NCI-H2107 (cell line): Measurements from ENCODE around the gene FBP2.
A peak's percentile ranks its signal among the peaks of the same experiment; 100 is the strongest.
"Not testable (repeated sequence)": the region's sequence is repeated elsewhere in the genome, so short reads cannot be mapped to it uniquely, and the experiment has no call there.

Experiments used
- DNase-seq: peaks from one replicate; lab custom pipeline; 2025; lab: John Stamatoyannopoulos, UW

The FBP2 gene

GRCh38 chr9:94606646-94607422 is 13.2 kb upstream of the FBP2 start:
- no peak for DNase-seq

DNA sequence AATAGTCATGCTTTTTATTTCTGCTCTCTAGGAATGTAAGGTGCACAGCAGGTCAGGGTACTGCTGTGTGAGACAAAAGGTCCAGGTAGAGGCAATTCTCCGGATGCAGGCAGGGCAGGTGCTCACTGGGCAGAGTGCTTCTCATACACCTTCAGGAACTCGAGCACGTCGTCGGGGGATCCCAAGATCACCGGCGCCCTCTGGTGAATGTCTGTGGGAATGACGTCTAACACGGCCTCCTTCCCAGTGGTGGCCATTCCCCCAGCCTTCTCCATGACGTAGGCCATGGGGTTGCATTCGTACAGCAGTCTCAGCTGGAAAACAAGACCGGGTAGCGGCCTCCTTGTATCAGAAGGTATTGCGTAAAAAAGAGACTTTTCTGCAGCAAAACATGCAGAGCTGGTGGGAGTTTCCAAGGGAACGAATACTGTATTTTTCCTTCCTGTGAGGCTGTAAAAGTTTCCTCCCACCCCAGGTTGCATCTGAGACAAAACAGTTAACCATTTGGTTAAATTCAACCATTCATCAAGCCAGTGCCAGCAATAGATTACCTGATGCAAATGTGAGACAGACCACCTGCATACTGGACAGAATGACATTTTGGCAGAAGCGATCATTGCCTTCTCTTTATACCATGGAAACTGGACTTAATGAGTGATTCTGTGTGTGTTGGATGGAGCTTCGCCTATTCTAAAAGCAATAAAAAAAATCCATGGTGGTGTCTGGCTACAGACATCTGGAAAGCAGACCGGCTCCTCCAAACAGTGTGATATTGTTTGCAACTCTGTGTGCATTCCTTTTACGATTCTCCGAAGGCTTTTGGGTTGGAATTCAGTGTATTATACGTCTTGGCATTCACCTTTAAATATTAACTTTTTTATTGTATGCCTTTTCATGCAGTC is 9.9 kb upstream of the FBP2 start:
- DNase-seq = peak; percentile 6

DNA sequence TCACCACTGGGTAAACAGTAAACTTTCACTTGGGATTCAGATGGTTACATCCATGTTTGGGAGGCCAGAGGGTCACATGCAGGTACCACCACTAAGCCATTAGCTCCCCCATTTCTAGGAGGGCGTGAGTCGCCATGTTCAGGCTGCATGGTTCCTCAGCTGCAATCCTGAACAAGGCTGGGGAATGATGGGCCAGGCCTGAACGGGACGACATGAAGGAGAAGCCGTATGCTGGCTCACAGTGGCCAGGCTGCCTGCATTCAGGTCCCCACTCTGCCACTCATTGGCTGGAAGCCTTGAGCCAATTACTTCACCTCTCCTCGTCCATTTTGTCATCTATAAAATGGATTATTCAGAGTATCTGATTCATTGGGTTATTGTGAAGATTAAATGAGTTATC is 9.0 kb upstream of the FBP2 start:
- DNase-seq = no peak

DNA sequence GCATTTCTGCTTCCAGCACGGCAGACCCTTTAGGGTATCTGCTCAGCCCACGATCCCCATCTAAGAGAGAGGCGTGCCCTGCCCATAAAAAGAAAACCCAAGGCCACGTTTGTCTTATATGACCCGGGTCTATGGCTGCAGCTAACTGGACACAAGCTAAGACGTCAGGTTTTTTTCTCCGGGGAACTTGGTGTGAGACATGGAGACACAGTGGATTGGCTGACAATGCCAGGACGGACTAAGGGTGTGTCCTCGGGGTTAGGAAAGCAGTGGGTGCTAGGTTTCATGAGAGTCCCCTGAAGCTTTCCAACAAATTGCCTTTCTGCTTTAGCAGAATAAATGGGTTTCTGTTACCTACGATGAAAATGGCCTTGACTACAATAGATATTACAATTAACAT is 7.1 kb upstream of the FBP2 start:
- no peak for DNase-seq

- DNase-seq = no peak
Observed at GRCh38 chr9:94600258-94600657, 6.6 kb upstream of the FBP2 start.

DNA sequence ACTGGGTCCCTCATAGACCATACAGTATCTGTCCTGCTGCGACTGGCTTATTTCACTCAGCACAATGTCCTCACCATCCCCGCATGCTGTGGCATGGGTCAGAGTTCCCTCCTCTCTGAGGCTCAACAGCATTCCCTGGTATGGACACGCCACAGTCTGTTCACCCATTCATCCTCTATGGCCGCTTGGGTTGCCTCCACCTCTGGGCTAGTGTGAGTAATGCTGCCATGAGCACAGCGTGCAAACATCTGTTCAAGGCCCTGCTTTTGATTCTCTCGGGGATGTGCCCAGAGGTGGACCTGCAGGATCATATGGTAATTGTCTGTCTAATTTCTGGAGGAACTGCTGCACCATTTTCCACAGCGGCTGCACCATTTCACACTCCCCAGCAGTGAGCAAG is 5.5 kb upstream of the FBP2 start:
- no peak for DNase-seq

DNA sequence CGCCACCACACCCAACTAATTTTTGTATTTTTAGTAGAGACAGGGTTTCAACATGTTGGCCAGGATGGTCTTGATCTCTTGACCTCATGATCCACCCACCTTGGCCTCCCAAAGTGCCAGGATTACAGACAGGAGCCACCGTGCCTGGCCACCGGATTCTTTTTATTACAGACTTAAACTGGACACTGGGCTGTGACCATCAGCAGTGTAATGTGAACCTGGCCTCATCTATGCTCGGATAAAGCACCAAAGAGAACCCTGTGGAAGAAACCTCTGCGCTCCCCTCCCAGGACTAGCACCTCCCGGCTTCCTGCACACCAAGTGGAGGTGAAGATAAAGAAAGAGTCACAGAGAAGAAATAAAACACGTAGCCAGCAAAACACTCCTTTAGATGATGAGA is 941 bp downstream of the FBP2 start:
- not testable (repeated sequence) for DNase-seq

DNA sequence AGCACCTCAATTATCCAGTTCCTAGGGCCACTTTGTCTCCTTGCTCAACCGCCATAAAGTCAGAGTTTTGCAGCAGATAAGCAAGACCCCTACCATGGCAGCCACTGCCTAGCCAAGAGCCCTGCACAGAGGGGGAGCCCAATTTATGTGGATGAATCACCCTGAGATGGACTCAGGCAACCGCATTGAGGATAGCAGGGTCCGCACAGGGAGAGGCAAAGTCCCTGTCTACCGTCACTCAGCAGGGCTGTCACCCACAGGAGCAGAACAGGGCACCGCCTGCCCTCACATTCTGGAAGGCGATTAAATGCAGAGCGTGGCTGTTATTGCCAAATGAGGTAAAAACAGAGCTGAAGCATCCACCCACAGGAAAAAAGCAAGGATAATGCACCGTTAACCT is 1.7 kb downstream of the FBP2 start:
- DNase-seq = no peak

DNA sequence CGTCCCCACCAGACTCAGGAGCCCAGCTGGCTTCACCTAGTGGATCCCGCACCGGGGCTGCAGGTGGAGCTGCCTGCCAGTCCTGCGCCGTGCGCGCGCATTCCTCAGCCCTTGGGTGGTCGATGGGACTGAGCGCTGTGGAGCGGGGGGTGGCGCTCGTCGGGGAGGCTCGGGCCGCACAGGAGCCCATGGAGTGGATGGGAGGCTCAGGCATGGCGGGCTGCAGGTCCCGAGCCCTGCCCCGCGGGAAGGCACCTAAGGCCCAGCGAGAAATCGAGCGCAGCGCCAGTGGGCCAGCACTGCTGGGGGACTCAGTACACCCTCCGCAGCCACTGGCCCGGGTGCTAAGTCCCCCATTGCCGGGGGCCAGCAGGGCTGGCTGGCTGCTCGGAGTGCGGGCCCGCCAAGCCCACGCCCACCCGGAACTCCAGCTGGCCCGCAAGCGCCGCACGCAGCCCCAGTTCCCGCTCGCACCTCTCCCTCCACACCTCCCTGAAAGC is 2.5 kb downstream of the FBP2 start:
- DNase-seq = not testable (repeated sequence)

DNA sequence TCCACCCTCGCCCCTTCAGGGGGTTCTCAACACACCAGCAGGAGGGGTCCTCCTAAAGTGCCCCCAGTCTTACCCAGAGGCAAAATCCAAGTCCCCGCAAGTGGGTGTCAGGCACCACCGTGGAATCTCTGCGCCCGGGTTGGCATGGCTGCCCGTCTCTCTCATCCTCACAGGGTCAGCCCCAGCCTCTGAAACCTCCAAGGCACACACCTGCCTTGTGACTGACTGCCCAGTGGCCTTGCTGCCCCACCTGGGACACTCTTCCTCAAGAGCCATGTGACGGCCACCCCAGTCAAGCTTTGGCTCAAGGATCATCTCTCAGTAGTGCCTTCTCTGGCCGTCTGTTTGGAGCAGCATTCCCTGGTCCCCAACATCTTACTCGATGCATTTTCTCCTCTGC is 4.9 kb downstream of the FBP2 start:
- DNase-seq = no peak

DNA sequence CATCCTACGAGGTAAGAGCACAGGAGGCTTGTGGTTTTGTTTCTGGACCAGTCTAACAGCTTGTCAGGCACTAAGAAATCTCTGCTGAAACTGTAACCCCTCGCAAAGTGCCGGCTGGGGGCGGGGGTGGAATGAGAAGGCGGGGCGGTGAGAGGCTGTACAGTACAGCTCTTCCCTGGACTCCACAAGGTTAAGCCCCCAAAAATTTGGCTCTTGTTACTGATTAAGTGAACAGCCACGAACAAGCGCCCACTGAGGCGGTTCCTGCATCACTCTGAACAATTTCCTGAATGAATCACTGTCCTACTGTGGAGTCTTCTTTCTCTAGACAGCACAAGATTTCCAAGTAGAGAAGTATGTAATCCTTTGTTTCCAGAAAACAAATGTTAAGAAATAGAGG is 6.8 kb downstream of the FBP2 start:
- no peak for DNase-seq

- no peak for DNase-seq
Observed at GRCh38 chr9:94586316-94586715, 7.3 kb downstream of the FBP2 start.

DNA sequence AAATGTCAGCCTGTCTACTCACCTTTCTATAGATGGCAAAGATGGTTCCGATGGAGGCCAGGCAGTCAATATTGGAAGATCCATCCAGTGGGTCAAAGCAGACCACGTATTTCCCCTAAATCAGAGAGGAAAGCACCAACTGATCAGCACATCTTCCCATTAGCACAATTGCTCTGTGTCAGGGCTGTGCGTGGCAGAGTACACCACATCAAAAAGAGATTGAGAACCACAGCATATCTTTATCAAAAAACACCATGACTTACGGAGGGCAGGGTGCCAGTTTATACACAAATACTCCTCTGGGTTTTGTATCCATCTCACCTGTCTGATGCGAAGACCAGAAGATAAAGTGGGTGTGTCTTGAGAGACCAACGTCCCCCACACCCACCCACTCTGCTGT is 9.1 kb downstream of the FBP2 start:
- no peak for DNase-seq

GRCh38 chr9:94581728-94582127 is 11.9 kb downstream of the FBP2 start:
- DNase-seq = no peak

DNA sequence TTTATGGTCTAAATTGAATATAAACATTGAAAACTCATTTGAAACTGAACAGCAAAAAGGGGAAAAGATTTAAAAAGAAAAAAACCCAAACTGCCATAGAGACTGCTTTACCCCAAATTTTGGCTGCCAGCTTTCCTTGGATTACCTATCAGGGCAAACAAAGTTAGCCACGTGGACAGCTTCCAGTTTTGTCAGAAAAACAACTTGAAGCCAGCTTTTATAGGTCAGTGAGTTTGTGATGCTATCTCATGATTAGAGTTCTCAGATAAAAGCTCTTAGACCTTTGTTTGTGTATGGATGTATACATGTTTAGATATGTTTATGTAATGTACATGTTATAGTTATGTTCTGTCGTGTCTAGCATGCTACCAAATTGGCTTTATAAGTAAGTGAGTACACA is 16.1 kb downstream of the FBP2 start:
- no peak for DNase-seq

DNA sequence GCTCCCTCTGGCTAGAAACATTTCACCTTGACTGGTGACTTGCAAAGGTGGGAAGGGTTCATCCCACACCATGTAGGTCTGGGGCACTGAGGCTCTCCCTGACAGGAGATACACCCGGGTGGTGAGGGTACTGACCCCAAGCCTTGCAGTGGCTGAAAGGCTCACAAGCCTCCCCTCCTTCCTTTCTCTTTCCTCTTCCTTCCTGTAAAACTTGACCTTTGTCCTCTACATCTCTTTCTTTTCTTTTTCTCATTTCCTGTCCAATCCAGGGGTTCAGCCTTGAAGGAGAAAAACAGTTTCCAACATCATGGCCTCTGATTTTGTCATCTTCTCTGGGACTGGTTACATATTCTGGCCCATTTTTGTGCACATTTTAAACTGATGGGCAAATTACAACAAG is 16.6 kb downstream of the FBP2 start:
- no peak for DNase-seq

DNA sequence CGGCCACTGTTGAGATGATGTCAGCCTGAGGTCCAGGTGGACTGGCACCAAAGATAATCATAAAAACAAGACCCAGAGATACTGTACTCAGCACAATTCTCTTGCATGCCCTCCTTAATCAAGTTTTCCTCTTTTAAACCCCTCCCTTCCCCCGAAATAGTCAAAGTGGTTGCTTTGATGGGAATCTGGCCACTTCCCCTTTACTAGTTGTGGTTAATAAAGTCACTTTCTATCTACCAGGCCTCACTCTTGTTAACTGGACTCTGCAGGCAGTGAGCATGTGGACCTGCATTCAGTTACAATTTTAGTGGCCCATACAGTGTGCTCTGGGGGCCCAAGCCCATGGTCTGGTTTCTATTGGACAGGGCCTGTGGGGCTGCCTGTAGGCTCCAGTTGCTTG is 17.5 kb downstream of the FBP2 start:
- DNase-seq = no peak

GRCh38 chr9:94568972-94569712 is 24.5 kb downstream of the FBP2 start:
- DNase-seq = no peak

GRCh38 chr9:94568250-94568889 is 25.3 kb downstream of the FBP2 start:
- DNase-seq = no peak

GRCh38 chr9:94567271-94567670 is 26.4 kb downstream of the FBP2 start:
- no peak for DNase-seq

DNA sequence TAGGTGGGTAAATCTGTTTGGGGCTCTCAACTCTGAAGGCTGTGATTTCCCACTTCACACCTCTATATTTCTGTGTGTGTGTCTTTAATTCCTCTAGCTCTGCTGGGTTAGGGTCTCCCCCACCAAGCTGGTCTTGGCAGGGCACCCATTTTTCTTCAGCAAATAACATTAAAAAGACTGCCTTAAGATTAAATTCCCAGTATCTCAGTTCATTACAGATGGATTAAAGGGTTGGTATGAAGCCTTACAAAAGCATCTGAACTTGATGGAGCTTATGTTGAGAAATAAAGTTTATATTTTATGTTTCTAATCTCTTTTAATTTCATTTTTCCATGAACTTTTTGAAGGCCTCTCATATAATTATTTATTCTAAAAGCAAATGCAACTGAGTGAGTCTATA is 27.1 kb downstream of the FBP2 start:
- DNase-seq = no peak

DNA sequence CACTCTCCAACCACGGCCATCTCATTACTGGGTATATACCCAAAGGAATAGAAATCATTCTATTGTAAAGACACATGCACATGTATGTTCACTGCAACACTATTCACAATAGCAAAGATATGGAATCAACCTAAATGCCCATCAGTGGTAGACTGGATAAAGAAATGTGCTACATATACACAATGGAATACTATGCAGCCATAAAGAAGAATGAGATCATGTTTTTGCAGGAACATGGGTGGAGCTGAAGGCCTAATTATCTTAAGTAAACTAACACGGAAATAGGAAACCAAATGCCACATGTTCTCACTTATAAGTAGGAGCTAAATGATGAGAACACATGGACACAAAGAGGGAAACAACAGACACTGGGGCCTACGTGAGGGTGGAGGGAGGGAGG is 29.3 kb downstream of the FBP2 start:
- DNase-seq = not testable (repeated sequence)
